Natural killer cell (primary cell): ENCODE measurements around the gene CRYBA1. TPM values are rescaled to one million over a fixed set of nuclear protein-coding genes. Genes with fewer than 3 reads are reported as not detected.

Experiments
- ATAC-seq, 3 donors: fragments of 150-1000 bp in 2 of 3; fragments of 200-7000 bp in 1 of 3; cut with Tn5 transposase; 1 replicate in 1 of 3; 2 replicates in 2 of 3; pipeline ENCODE4 v1.10.0; 2021; ENCODE audit warnings: mild to moderate bottlenecking in 2 of 3, moderate library complexity in 2 of 3
- DNase-seq, 2 donors: peaks; one replicate each; pipeline versions ENCODE4 v3.0.0 to v3.0.0-alpha.2; 2013 to 2021; ENCODE audit warnings: mixed read lengths in 1 of 2
- H3K27ac ChIP-seq: one replicate; pipeline ENCODE4 v1.5.1; 2013; ENCODE audit warnings: mild to moderate bottlenecking, low read length
- H3K27me3 ChIP-seq: one replicate; pipeline ENCODE4 v1.6.1; 2013; ENCODE audit warnings: low read length; ENCODE audit not compliant: control insufficient read depth, insufficient read depth
- H3K36me3 ChIP-seq: one replicate; pipeline ENCODE4 v1.6.1; 2013; ENCODE audit warnings: low read length; ENCODE audit not compliant: control insufficient read depth, insufficient read depth
- H3K4me1 ChIP-seq: one replicate; pipeline ENCODE4 v1.6.1; 2013; ENCODE audit warnings: low read length; ENCODE audit not compliant: control insufficient read depth, insufficient read depth
- H3K4me3 ChIP-seq: one replicate; pipeline ENCODE4 v1.5.1; 2013; ENCODE audit warnings: low read length
- H3K9me3 ChIP-seq: one replicate; pipeline ENCODE4 v1.6.1; 2013; ENCODE audit warnings: low read length; ENCODE audit not compliant: control insufficient read depth, insufficient read depth
- H3K27ac Mint-ChIP-seq, 2 donors: one replicate each; pipeline ENCODE4 v1.8.0; 2022; ENCODE audit warnings: mild to moderate bottlenecking in 2 of 2, mixed read lengths in 2 of 2, moderate library complexity in 1 of 2
- H3K27me3 Mint-ChIP-seq, 2 donors: one replicate each; pipeline ENCODE4 v1.8.0; 2022; ENCODE audit warnings: low read depth in 2 of 2, mixed read lengths in 2 of 2
- H3K36me3 Mint-ChIP-seq: one replicate; pipeline ENCODE4 v1.8.0; 2022; ENCODE audit warnings: mixed read lengths
- H3K4me1 Mint-ChIP-seq, 2 donors: one replicate each; pipeline ENCODE4 v1.8.0; 2022; ENCODE audit warnings: mixed read lengths in 2 of 2
- H3K4me3 Mint-ChIP-seq: one replicate; pipeline ENCODE4 v1.8.0; 2022; ENCODE audit warnings: mild to moderate bottlenecking, moderate library complexity, mixed read lengths
- H3K9me3 Mint-ChIP-seq, 2 donors: one replicate each; pipeline ENCODE4 v1.8.0; 2022; ENCODE audit warnings: mixed read lengths in 2 of 2
- WGBS: methylation state at CpG from one replicate; pipeline ENCODE4 v1.1.7; 2013; ENCODE audit warnings: missing lambda C conversion rate; ENCODE audit not compliant: insufficient coverage; 5-methylcytosine and 5-hydroxymethylcytosine counted together
- intact Hi-C: fragments of 100-400 bp; cut with micrococcal nuclease; formaldehyde crosslinking; loops from one replicate; pipeline ENCODE4 v1.14.2; 2022
- total RNA-seq, 4 donors: library from RNA; stranded (reverse); fragments of 120-200 nt in 1 of 4; gene quantifications; one replicate each; pipeline versions ENCODE4 v1.2.3 to v1.2.4, GENCODE V29; 2013 to 2022
- TF ChIP-seq, protein P1 (sequence below): fragments of 200-600 bp; IDR thresholded peaks from one replicate; pipeline ENCODE4 v1.8.0; 2022; ENCODE audit warnings: antibody characterized with exemption

CRYBA1 gene
- total RNA-seq, 3 donors from 2014 or later (not counting 1 experiment from before 2014, with no cell fraction given) = not detected

- TF ChIP-seq, protein P1, sequence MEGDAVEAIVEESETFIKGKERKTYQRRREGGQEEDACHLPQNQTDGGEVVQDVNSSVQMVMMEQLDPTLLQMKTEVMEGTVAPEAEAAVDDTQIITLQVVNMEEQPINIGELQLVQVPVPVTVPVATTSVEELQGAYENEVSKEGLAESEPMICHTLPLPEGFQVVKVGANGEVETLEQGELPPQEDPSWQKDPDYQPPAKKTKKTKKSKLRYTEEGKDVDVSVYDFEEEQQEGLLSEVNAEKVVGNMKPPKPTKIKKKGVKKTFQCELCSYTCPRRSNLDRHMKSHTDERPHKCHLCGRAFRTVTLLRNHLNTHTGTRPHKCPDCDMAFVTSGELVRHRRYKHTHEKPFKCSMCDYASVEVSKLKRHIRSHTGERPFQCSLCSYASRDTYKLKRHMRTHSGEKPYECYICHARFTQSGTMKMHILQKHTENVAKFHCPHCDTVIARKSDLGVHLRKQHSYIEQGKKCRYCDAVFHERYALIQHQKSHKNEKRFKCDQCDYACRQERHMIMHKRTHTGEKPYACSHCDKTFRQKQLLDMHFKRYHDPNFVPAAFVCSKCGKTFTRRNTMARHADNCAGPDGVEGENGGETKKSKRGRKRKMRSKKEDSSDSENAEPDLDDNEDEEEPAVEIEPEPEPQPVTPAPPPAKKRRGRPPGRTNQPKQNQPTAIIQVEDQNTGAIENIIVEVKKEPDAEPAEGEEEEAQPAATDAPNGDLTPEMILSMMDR = no peak
- DNase-seq (no peak), ATAC-seq (no peak)
- peaks cover 0 to 2% of the 10 kb centered on the region in 2 donors for H3K27me3 Mint-ChIP-seq
- Histone ChIP-seq H3K4me3 (no peak overlapping the region), H3K27me3 (no peaks in the 10 kb centered on the region), H3K36me3 (no peaks in the 10 kb centered on the region), H3K4me1 (peaks cover 3% of the 10 kb centered on the region), H3K9me3 (no peaks in the 10 kb centered on the region), H3K27ac (no peak overlapping the region)
- H3K4me1 Mint-ChIP-seq = no peaks in the 10 kb centered on the region
- 92% methylated on average over 5 of the region's 5 CpGs for WGBS
- intact Hi-C loops = no loop called here
- no peak overlapping the region for H3K27ac Mint-ChIP-seq
- no peak overlapping the region for H3K4me3 Mint-ChIP-seq
- H3K9me3 Mint-ChIP-seq = no peaks in the 10 kb centered on the region
- H3K36me3 Mint-ChIP-seq = no peaks in the 10 kb centered on the region
Observed at GRCh38 chr17:29212681-29213121, 34.0 kb upstream of the CRYBA1 start.

DNA sequence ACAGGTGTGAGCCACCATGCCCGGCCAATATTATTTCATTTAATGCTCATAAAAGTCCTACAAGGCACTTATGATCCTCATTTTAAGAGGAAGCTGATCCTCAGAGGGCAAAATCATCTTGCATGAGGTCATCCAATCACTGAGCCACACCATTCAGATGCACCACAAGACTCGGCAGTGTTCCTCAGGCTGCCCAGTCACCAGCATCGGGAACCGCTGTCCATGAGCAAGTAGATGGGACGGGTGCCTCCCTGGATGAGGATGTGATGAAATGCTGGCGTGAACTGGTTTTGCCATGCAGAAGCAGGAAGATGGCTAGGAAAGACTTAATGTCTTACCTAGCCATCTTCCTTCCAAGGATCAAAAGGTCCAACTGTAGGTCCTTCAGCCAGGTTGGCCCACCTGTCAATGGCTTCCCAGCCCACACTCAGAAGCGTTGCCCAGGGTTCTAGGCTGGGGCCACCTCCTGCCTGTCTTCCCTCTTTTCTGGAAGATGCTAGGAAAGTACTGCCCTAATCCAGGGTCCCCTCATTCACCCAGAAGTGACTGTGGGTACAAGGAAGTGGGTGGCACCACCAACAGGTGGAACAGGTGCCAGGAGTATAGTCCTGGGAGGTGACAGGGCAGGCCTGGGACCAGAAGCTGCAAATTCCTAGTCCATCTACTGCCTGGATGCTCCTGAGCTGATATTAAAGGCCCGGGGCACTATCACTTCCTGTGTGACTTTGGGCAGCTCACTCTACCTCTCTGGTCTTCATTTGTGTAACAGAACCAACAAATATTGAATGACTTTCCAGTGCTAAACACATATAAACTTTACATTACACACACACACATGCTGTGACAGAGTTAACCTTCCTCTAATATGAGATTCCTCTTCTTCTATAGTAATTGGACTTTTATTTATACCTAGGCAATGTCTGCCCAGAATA lies 32.2 kb upstream of the CRYBA1 start:
- 89% methylated on average over 8 of the region's 8 CpGs for WGBS

GRCh38 chr17:29215174-29215573 lies 31.5 kb upstream of the CRYBA1 start:
- DNase-seq (no peak), ATAC-seq (no peak)
- Histone ChIP-seq H3K4me1 (peaks cover 7% of the 10 kb centered on the region), H3K27me3 (no peaks in the 10 kb centered on the region), H3K9me3 (no peaks in the 10 kb centered on the region), H3K4me3 (no peak overlapping the region), H3K27ac (no peak overlapping the region), H3K36me3 (no peaks in the 10 kb centered on the region)
- TF ChIP-seq, protein P1 = no peak
- intact Hi-C loops = loop anchor here (5.0 kb wide), 1 partner anchor 77 kb away; the partner anchor contains the start of gene NUFIP2
- Mint-ChIP-seq H3K27me3 (peaks cover 0 to 2% of the 10 kb centered on the region in 2 donors), H3K4me1 (peaks cover 0 to 5% of the 10 kb centered on the region in 2 donors), H3K27ac (no peak overlapping the region), H3K36me3 (no peaks in the 10 kb centered on the region), H3K9me3 (no peaks in the 10 kb centered on the region), H3K4me3 (no peak overlapping the region)
- WGBS = 93% methylated on average over 10 of the region's 10 CpGs

More for the DNA sequence above, 32.2 kb upstream of the CRYBA1 start:
- H3K27ac ChIP-seq = no peak overlapping the region
- Mint-ChIP-seq H3K36me3 (no peaks in the 10 kb centered on the region), H3K9me3 (no peaks in the 10 kb centered on the region), H3K4me3 (no peak overlapping the region), H3K27me3 (peaks cover 0 to 2% of the 10 kb centered on the region in 2 donors), H3K4me1 (peaks cover 0 to 3% of the 10 kb centered on the region in 2 donors), H3K27ac (no peak overlapping the region)
- H3K9me3 ChIP-seq = no peaks in the 10 kb centered on the region
- H3K27me3 ChIP-seq = no peaks in the 10 kb centered on the region
- intact Hi-C loops = loop anchor here (5.0 kb wide), 1 partner anchor 78 kb away; the partner anchor contains the start of gene NUFIP2
- TF ChIP-seq, protein P1 = no peak
- H3K4me1 ChIP-seq = peaks cover 7% of the 10 kb centered on the region
- ATAC-seq = no peak
- no peaks in the 10 kb centered on the region for H3K36me3 ChIP-seq
- no peak for DNase-seq
- no peak overlapping the region for H3K4me3 ChIP-seq
